ENCODE results near the gene DCDC2C. TPM values are rescaled to one million over a fixed set of nuclear protein-coding genes. Genes with fewer than 3 reads are reported as not detected.

Gene DCDC2C
- total RNA-seq, 1 experiment from 2014 or later = not detected

GRCh38 chr2:3727397-3728045 lies 24.1 kb downstream of the DCDC2C start:
- Histone ChIP-seq H3K27me3 (ENCODE audit: control insufficient read depth, insufficient read depth, low read length) (peaks cover 5% of the 10 kb centered on the region; the same call in 1 of the 2 replicates), H3K9me3 (ENCODE audit: control insufficient read depth, insufficient read depth, low read depth, low read length) (no peaks in the 10 kb centered on the region), H3K4me3 (ENCODE audit: low read depth in 2 of 2, low read length in 2 of 2) (no peak overlapping the region), H3K27ac (ENCODE audit: low read length) (no peak overlapping the region), H3K36me3 (ENCODE audit: control insufficient read depth, insufficient read depth, low read length) (no peaks in the 10 kb centered on the region), H3K4me1 (ENCODE audit: control insufficient read depth, insufficient read depth, low read length) (no peaks in the 10 kb centered on the region)
- BruUV-seq (replicated peaks) = no TSS peak
- intact Hi-C loops (cut with micrococcal nuclease; ENCODE audit: unreplicated experiment) (no loop called here), in situ Hi-C loops (cut with HindIII; ENCODE audit: low pct_unique_long_range_greater_than_20kb, low sequenced_read_pairs) (no loop called here)
- ChIA-PET POLR2A (no interaction called here), CTCF (interaction anchor here (1.2 to 1.4 kb wide), 2 partner anchors 35 to 53 kb away, joined by 5 to 6 read pairs; no protein-coding TSS in a partner anchor)
- no peak for DNase-seq (ENCODE audit: low read depth, low spot score)
- ATAC-seq = no peak
- no peak for TF ChIP-seq POLR2AphosphoS5 (IDR thresholded peaks at IDR 0.05; ENCODE audit: low read depth, low read length)

GRCh38 chr2:3728104-3729054 lies 25.0 kb downstream of the DCDC2C start:
- POLR2A ChIA-PET = no interaction called here

GRCh38 chr2:3729055-3729448 lies 25.7 kb downstream of the DCDC2C start:
- ATAC-seq (no peak), DNase-seq (ENCODE audit: low read depth, low spot score) (no peak)
- no peaks in the 10 kb centered on the region for H3K4me1 ChIP-seq (ENCODE audit: control insufficient read depth, insufficient read depth, low read length)
- no TSS peak for BruUV-seq (replicated peaks)
- TF ChIP-seq POLR2AphosphoS5 (IDR thresholded peaks at IDR 0.05; ENCODE audit: low read depth, low read length) (no peak), REST (IDR thresholded peaks at IDR 0.05; ENCODE audit: insufficient read depth in 1 of 2, low read depth in 2 of 2, low read length in 1 of 2) (no peak)
- intact Hi-C loops (cut with micrococcal nuclease; ENCODE audit: unreplicated experiment) (no loop called here), in situ Hi-C loops (cut with HindIII; ENCODE audit: low pct_unique_long_range_greater_than_20kb, low sequenced_read_pairs) (no loop called here)
- no peaks in the 10 kb centered on the region for H3K9me3 ChIP-seq (ENCODE audit: control insufficient read depth, insufficient read depth, low read depth, low read length)
- H3K27ac ChIP-seq (ENCODE audit: low read length) = no peak overlapping the region
- H3K36me3 ChIP-seq (ENCODE audit: control insufficient read depth, insufficient read depth, low read length) = no peaks in the 10 kb centered on the region
- POLR2A ChIA-PET = no interaction called here
- peaks cover 7% of the 10 kb centered on the region for H3K27me3 ChIP-seq (ENCODE audit: control insufficient read depth, insufficient read depth, low read length)
- CTCF ChIA-PET = interaction anchor here (1.2 kb wide), 1 partner anchor 76 kb away, joined by 4 read pairs; no protein-coding TSS in a partner anchor
- no peak overlapping the region for H3K4me3 ChIP-seq (ENCODE audit: low read depth in 2 of 2, low read length in 2 of 2)

More at GRCh38 chr2:3728104-3729054, 25.0 kb downstream of the DCDC2C start:
- peaks cover 6% of the 10 kb centered on the region; the same call in 1 of the 2 replicates for H3K27me3 ChIP-seq (ENCODE audit: control insufficient read depth, insufficient read depth, low read length)
- ATAC-seq = peak; percentile 54; the same call in 1 of the 2 replicates
- no peak overlapping the region for H3K4me3 ChIP-seq (ENCODE audit: low read depth in 2 of 2, low read length in 2 of 2)
- peak; percentile 12 for DNase-seq (ENCODE audit: low read depth, low spot score)
- intact Hi-C loops (cut with micrococcal nuclease; ENCODE audit: unreplicated experiment) = no loop called here
- in situ Hi-C loops (cut with HindIII; ENCODE audit: low pct_unique_long_range_greater_than_20kb, low sequenced_read_pairs) = no loop called here
- H3K27ac ChIP-seq (ENCODE audit: low read length) = no peak overlapping the region
- H3K9me3 ChIP-seq (ENCODE audit: control insufficient read depth, insufficient read depth, low read depth, low read length) = no peaks in the 10 kb centered on the region
- TF ChIP-seq CTCF (IDR thresholded peaks at IDR 0.05) (peak; percentile 78), TCF7L2 (IDR thresholded peaks at IDR 0.05; ENCODE audit: low read depth, low read length) (no peak)
- no peaks in the 10 kb centered on the region for H3K4me1 ChIP-seq (ENCODE audit: control insufficient read depth, insufficient read depth, low read length)
- no peaks in the 10 kb centered on the region for H3K36me3 ChIP-seq (ENCODE audit: control insufficient read depth, insufficient read depth, low read length)
- CTCF ChIA-PET = interaction anchor here (1.2 to 1.4 kb wide), 3 partner anchors 36 to 77 kb away, joined by 4 to 6 read pairs (median 5); no protein-coding TSS in a partner anchor
- BruUV-seq (replicated peaks) = no TSS peak

All from Panc1 (cell line).